ENCODE results near the gene DYSF.

DYSF gene

DNA sequence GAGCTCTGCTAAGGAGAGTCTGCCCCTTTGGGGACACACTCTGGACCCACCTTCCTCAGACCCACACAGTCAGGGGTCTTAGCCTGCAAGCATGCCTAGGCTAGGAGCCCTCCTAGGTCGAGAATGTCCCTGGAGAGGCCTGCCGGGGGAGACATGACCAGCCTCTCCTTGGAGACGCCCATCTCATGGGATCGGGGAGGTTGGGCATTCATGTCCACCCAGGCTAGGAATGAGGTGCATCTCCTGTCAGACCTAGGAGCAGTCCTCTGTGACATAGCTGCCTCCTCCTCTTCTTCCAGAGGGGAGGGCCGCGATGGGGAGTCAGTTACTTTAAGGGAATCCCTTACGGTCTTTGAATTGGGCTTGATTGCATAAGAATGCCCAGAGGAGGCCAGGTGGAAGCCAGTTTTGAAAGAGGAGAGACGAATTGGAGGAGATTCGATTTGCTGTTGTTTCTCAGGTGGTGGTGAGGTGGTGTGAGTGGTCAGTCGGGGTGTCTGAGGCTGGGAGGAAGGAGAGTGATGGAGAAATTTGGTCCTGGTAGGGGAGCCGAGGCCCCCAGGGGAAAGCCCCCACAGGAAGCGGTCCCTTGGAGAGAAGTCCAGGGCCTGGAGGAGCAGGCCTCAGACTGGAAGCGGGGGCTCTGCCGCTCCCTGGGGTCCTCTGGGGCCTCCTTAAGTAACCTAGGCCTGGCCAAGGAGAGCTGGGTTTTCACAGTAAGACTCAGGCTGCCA, 241.3 kb downstream of the DYSF start:
- TF ChIP-seq, protein P1, sequence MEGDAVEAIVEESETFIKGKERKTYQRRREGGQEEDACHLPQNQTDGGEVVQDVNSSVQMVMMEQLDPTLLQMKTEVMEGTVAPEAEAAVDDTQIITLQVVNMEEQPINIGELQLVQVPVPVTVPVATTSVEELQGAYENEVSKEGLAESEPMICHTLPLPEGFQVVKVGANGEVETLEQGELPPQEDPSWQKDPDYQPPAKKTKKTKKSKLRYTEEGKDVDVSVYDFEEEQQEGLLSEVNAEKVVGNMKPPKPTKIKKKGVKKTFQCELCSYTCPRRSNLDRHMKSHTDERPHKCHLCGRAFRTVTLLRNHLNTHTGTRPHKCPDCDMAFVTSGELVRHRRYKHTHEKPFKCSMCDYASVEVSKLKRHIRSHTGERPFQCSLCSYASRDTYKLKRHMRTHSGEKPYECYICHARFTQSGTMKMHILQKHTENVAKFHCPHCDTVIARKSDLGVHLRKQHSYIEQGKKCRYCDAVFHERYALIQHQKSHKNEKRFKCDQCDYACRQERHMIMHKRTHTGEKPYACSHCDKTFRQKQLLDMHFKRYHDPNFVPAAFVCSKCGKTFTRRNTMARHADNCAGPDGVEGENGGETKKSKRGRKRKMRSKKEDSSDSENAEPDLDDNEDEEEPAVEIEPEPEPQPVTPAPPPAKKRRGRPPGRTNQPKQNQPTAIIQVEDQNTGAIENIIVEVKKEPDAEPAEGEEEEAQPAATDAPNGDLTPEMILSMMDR (conservative IDR thresholded peaks at IDR 0.05; ENCODE audit: low read length): no peak
- no peak for DNase-seq (ENCODE audit: low read depth)
- H3K4me3 ChIP-seq (ENCODE audit: low read length): no peak overlapping the region

DNA sequence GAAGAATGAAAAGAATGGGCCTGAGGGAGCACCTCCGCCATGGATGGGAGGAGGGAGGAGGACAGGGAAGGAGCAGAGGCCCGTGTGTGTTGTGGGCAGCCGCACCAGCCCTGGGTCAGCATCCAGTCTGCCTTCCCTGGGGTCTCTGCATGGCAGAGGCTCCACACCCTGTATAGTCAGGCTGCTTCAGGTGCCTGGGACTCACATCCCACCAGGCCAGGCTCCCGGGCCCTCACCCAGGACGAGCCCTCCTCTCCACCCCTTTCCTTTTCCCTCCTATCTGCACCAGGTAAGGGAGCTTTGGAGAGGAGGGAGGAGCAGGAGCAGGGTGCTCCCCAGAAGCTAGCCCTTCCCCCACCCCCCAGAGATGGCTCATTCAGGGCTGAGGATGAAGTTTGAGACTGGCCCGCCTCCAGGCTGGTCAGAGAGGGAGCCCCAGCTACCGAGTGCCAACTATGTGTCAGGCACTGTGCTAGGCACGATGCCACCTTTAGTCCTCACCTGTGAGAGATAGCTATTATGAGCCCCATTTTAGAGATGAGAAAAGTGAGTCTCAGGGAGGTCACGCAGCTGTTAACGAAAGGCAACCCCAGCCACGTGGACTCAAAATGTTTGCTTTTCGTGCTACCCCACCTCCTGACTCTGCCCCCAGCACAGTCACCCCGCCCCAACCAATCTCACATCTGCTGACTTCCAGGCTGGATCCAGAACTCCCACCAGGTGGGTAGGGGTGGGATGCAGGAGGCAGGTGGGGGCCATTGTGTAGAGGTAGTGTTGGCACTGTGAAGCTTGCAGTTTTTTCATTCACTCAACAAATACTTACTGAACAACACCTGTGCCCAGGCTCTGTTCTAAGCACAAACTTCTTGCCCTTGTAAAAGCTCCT, 242.1 kb downstream of the DYSF start:
- no peak for DNase-seq (ENCODE audit: low read depth)
- no peak overlapping the region for H3K4me3 ChIP-seq (ENCODE audit: low read length)
- TF ChIP-seq, protein P1 (conservative IDR thresholded peaks at IDR 0.05; ENCODE audit: low read length): no peak

DNA sequence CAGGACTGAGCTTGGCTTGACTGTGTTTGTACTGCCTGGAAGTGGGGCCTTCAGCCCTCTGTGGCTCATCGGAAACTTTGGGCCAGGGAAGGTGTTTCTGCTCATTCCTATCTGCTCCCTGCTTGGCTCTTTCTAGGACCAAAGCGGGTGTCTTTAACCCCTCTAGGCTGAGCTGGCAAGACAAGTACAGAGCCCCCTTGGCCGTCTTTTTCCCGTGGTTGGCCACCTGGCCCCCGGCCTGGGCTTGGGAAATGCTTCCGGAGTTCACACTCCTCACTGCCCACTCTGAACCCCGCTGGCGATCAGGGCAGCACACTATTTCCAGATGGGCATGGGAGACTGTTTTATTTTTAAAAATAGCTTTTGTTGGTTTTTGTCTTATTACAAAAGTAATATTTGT, 243.0 kb downstream of the DYSF start:
- TF ChIP-seq, protein P1 (conservative IDR thresholded peaks at IDR 0.05; ENCODE audit: low read length): no peak
- no peak overlapping the region for H3K4me3 ChIP-seq (ENCODE audit: low read length)
- DNase-seq (ENCODE audit: low read depth): no peak

DNA sequence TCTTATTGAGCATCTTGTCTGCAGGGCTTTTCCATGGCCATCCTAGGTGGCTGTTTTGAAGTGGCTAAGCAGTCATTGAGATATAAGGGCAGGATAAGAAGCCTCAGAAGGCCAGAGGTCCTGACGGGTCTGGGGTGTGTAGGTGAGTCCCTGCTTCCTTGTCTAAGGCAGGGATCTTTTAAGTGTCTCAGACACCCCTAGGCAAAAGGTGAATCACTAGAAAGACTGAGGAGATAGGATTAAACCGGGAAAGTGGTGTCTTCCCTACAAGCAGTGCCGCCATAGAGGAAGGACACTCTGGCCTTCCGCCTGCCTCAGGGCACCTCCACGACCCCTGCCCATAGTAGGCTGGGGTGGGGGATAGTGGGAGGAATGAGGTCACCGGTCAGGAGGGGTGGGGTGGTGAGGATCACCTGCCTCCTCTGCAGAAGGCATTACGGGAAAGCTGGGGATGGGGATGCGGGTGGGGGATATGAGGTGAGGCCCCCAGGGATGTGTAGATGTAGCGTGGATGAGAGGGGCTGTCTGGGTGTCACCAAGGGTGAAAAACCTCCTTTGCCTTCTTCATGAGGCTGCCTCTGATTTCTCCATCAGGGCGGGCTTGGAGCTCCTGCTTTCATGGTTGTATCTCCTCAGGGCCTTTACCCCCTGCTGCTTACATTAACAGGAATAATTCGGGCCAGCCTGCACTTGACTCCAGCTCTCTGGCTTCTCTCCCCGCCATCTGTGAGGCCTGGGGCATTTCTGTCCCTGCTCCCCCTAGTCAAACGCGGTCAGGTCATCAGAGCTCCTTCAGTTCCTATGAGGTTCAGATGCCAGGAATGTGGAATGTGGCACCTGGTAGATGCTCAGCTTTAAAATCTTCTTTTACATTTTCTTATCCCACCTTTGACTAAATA, 244.0 kb downstream of the DYSF start:
- DNase-seq (ENCODE audit: low read depth): no peak
- TF ChIP-seq, protein P1 (conservative IDR thresholded peaks at IDR 0.05; ENCODE audit: low read length): no peak
- H3K4me3 ChIP-seq (ENCODE audit: low read length): no peak overlapping the region

DNA sequence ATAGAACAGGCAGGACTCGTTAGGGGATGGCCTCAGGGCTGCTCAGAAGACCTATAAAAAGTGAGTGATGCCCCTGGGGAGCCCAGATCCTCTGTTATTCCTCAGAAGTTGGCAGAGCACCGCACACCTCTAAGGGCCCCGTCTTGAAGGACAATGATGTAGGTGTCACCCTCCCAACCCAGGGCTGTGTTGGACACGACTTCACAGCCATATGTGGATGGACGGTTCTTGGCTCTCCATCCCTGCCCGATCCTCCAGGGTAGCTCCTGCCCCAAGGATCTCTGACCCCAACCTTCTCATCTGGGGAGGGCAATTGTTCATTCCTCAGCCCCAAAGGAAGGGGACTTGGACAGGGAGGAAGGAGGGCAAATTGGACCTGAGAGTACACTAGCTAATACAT, 246.1 kb downstream of the DYSF start:
- TF ChIP-seq, protein P1 (conservative IDR thresholded peaks at IDR 0.05; ENCODE audit: low read length): no peak
- no peak overlapping the region for H3K4me3 ChIP-seq (ENCODE audit: low read length)
- DNase-seq (ENCODE audit: low read depth): no peak

DNA sequence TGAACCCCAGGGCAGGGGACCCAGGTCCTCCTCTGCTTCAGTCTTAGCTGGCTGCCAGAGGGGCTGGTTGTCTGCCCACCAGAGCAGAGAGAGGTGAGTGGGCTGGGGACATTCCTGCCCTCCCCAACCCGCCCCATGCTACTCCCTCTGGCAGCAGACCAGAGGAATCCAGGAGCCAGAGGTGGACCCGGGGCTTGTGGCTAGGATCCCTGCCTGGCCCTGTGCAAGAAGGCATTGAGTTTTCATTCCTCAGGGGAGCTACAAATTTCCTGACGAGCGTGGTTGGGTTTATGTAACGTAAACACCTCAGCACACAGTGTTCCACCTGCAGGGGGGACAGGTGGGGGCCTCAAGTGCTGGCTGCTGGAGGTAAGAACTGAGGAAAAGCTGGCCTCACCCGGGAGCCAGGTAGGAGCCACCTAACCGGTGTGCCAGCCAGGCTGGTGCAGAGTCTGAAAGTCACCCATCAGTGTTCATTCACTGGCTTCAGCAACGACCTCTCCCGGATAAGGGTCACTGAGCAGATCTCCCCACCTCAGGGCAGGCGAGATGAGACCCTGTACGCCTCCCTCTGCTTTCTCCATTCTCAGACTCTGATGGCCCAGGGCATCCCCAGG, 246.8 kb downstream of the DYSF start:
- H3K4me3 ChIP-seq (ENCODE audit: low read length): no peak overlapping the region
- TF ChIP-seq, protein P1 (conservative IDR thresholded peaks at IDR 0.05; ENCODE audit: low read length): no peak
- no peak for DNase-seq (ENCODE audit: low read depth)
